Erythroblast (primary cell): ENCODE results near the gene RAB4B.

Experiments
- GATA1 ChIP-seq: IDR thresholded peaks from 2 replicates; pipeline ENCODE4 v1.6.1; 2011; ENCODE audit warnings: low read depth, mild to moderate bottlenecking, control low read depth, low read length, moderate library complexity
- POLR2A ChIP-seq: IDR thresholded peaks from 2 replicates; pipeline ENCODE4 v1.6.1; 2011; ENCODE audit warnings: mild to moderate bottlenecking, low read length

DNA sequence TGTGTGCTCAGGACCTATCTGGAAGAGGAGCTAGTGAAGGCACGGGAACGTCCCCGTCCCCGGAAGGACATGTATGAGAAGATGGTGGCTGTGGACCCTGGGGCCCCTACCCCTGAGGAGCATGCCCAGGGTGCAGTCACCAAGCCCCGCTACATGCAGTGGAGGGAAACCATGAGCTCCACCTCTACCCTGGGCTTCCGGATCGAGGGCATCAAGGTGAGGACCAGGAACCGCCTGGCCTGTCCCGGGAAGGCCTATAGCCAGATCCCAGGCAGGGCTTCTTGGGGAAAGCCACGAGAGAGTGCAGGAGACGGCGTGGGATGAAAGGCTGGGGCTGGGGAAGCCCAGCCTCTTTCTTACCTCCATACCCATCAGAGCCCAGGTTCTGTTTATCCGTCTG is 44.9 kb upstream of the RAB4B start:
- TF ChIP-seq POLR2A, result no peak
- TF ChIP-seq GATA1, result no peak
